Nephron (organoid): ENCODE results near the gene NCOR2.

ENCODE experiments used
- H3K27ac Mint-ChIP-seq, 3 experiments: 2 replicates each; pipeline ENCODE4 v1.8.0; 2020; ENCODE audit warnings: mixed read lengths in 3 of 3, mild to moderate bottlenecking in 2 of 3, moderate library complexity in 1 of 3
- H3K27me3 Mint-ChIP-seq: 2 replicates; pipeline ENCODE4 v1.8.0; 2021; ENCODE audit warnings: low read depth, mild to moderate bottlenecking, moderate library complexity, mixed read lengths
- H3K36me3 Mint-ChIP-seq: 2 replicates; pipeline ENCODE4 v1.8.0; 2020; ENCODE audit warnings: low read depth, mixed read lengths
- H3K4me1 Mint-ChIP-seq: 2 replicates; pipeline ENCODE4 v1.8.0; 2020; ENCODE audit warnings: mixed read lengths
- H3K4me3 Mint-ChIP-seq, 3 experiments: 2 replicates each; pipeline ENCODE4 v1.8.0; 2020; ENCODE audit warnings: mild to moderate bottlenecking in 3 of 3, mixed read lengths in 3 of 3, moderate library complexity in 2 of 3
- H3K9me3 Mint-ChIP-seq: 2 replicates; pipeline ENCODE4 v1.8.0; 2020; ENCODE audit warnings: mixed read lengths
- CTCF ChIP-seq, 3 experiments: fragments of 200-600 bp; sonication (generic); IDR thresholded peaks; one replicate each; pipeline ENCODE4 v1.5.0; 2021; ENCODE audit warnings: antibody characterized with exemption in 3 of 3; ENCODE audit not compliant: unreplicated experiment in 3 of 3

Gene NCOR2

DNA sequence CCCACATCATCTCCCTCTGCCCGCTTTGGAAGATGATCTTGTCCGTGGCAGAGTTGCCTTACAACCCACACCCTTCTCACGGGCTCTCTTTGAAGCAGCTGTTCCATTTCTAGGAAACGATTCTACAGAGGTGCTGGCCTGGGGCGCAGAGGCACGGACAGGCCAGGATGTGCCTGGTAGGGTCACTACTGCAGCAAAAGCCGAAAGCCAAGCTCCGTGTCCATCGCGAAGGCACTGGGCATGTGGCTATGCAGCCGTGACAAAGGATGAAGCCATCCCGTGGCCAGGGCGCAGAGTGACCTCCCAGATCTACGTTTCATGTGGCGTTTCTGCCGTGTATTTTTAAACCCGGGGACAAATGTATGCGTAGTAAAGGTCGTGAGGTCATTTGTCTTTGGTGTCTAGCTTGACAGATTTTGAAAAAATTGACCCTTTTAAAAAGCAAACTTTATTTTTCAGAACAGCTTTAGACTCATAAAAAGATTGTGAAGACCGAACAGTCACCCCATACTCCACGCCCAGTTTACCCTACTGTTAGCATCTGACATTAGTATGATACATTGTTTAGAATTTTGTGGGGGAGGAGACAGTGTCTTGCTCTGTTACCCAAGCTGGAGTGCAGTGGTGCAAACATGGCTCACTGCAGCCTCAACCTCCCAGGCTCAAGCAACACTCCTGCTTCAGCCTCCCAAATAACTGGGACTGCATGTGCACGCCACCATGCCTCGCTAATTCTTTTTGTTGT is 40.4 kb upstream of the NCOR2 start:
- Mint-ChIP-seq H3K4me3 (peak overlapping the region in 2 of 3 experiments; percentile 1 to 22), H3K27me3 (peaks cover 9% of the 10 kb centered on the region), H3K36me3 (no peaks in the 10 kb centered on the region), H3K4me1 (peaks cover 63% of the 10 kb centered on the region), H3K27ac (peak overlapping the region; percentile 58 to 80 (median 60)), H3K9me3 (peaks cover 5% of the 10 kb centered on the region)
- no peak for TF ChIP-seq CTCF (IDR thresholded peaks at IDR 0.05; ENCODE audit: unreplicated experiment in 3 of 3)

GRCh38 chr12:124605883-124606774 is 38.7 kb upstream of the NCOR2 start:
- H3K27me3 Mint-ChIP-seq = peaks cover 9% of the 10 kb centered on the region
- no peak overlapping the region for H3K4me3 Mint-ChIP-seq
- no peaks in the 10 kb centered on the region for H3K36me3 Mint-ChIP-seq
- H3K9me3 Mint-ChIP-seq = peaks cover 2% of the 10 kb centered on the region
- H3K4me1 Mint-ChIP-seq = peaks cover 64% of the 10 kb centered on the region
- no peak for TF ChIP-seq CTCF (IDR thresholded peaks at IDR 0.05; ENCODE audit: unreplicated experiment in 3 of 3)
- peak overlapping the region; percentile 69 to 93 (median 86) for H3K27ac Mint-ChIP-seq

DNA sequence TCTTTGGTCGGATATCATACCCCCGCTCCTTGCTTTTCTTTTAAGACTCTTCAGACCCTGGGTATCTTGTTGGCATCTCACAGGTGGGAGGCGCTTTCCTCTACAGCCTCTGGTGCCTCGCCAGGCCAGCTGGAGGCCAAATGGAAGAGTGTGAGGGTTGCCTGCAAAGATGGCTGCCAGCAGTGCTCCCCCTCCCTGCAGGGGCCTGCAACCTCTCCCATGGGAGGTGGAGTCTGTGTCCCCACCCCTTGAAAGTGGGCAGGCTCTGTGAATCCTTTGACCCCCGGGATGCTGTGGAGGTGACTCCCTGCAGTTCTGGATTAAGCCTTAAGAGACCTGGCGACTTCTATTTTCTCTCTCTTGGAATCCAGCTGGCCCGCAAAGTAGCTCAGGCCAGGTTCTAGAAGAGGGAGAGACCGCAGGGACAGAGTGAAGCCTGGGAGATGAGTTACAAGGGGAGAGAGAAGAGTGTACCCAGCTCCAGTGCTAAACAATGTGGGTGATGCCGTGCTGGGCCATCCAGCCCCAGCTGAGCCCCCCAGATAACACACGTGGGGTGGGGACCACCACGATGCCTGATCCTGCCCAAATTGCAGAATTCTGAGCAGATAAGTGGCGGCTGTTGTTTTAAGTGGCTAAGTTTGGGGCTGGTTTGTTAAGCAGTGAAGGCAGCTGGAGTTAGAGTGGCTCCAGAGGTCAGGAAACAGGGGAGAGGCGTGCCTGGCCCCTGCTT is 37.9 kb upstream of the NCOR2 start:
- TF ChIP-seq CTCF (IDR thresholded peaks at IDR 0.05; ENCODE audit: unreplicated experiment in 3 of 3) = no peak
- Mint-ChIP-seq H3K27ac (peak overlapping the region; percentile 69 to 93 (median 86)), H3K4me3 (peak overlapping the region in 1 of 3 experiments; percentile 11), H3K36me3 (no peaks in the 10 kb centered on the region), H3K9me3 (peaks cover 2% of the 10 kb centered on the region), H3K27me3 (peaks cover 9% of the 10 kb centered on the region), H3K4me1 (peaks cover 64% of the 10 kb centered on the region)

- Mint-ChIP-seq H3K27ac (peak overlapping the region; percentile 86 to 93 (median 86)), H3K36me3 (no peaks in the 10 kb centered on the region), H3K27me3 (peaks cover 10% of the 10 kb centered on the region), H3K9me3 (peaks cover 6% of the 10 kb centered on the region), H3K4me3 (peak overlapping the region in 2 of 3 experiments; percentile 23 to 25), H3K4me1 (peaks cover 64% of the 10 kb centered on the region)
- TF ChIP-seq CTCF (IDR thresholded peaks at IDR 0.05; ENCODE audit: unreplicated experiment in 3 of 3) = no peak
Measured at GRCh38 chr12:124604264-124604680, 36.9 kb upstream of the NCOR2 start.

- peaks cover 66% of the 10 kb centered on the region for H3K4me1 Mint-ChIP-seq
- peak overlapping the region; percentile 86 to 93 (median 86) for H3K27ac Mint-ChIP-seq
- H3K4me3 Mint-ChIP-seq = peak overlapping the region in 2 of 3 experiments; percentile 9 to 31
- no peaks in the 10 kb centered on the region for H3K36me3 Mint-ChIP-seq
- no peak for TF ChIP-seq CTCF (IDR thresholded peaks at IDR 0.05; ENCODE audit: unreplicated experiment in 3 of 3)
- H3K27me3 Mint-ChIP-seq = peaks cover 14% of the 10 kb centered on the region
- peaks cover 9% of the 10 kb centered on the region for H3K9me3 Mint-ChIP-seq
Measured at GRCh38 chr12:124603831-124604251, 36.4 kb upstream of the NCOR2 start.
